22Rv1 (cell line): Measurements from ENCODE around the gene TRAF4.

Source experiments
- CTCF ChIP-seq: fragments of 450-650 bp; IDR thresholded peaks from 2 replicates; pipeline ENCODE4 v1.5.1; 2017; ENCODE audit warnings: mild to moderate bottlenecking
- ZFX ChIP-seq: fragments of 450-650 bp; IDR thresholded peaks from 2 replicates; pipeline ENCODE4 v1.6.1; 2017; ENCODE audit warnings: antibody characterized with exemption, borderline replicate concordance

DNA sequence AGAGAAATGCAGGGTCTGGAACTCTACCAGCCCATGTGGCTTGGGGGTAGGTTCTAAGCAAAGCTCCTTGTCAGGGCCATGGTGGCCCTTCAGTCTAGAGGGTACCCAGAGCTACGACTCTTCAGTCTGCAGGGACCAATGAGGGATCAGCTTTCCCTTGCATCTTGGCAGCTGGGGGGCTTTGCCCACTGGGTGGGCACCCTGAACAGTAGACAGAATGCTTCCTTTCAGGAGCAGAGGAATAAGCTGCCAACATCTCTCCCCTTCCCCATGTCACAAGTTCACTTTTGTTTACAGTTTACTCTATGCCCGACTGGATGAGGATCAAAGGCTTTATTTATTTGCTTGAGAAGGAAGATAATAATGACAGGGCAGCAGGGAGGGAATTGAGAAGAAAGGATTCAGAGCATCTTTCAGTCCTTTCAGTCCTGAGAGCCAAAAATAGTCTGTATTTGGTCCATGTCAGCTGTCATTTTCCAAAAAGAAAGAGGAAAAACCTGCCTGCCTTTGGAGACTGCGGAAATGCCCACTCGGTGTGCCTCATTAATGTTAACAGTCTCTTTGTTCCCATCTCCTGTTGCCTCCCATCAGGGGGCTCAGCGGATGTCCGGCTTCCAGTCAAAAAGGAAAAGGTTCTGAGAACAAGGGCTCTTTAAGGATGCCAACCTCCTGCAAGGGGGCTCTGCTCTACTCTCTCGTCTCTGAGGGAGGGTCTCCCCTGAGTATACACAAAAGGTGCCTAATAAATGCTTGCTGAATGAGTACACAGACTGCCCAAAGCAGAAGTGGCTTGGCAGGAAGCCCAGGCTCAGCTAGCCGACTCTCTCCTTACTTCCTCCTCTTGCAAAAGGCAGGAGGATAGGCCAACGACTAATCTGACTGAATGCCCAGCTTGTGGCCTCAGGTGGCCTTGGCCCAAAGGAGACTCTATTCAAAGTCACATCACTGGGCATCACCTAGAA is 17.1 kb downstream of the TRAF4 start:
- TF ChIP-seq CTCF (no peak), ZFX (no peak)
